Endothelial cell of coronary artery (primary cell): ENCODE measurements around the gene FOLR1. TPM values are rescaled to one million over a fixed set of nuclear protein-coding genes. Genes with fewer than 3 reads are reported as not detected.

Experiments used
- total RNA-seq: library from RNA; depleted of rRNA; stranded (reverse); fragments of >200 nt; gene quantifications from 2 replicates; pipeline ENCODE4 v1.2.3, GENCODE V29; 2014

Gene FOLR1
- total RNA-seq, result not detected in 2 replicates

GRCh38 chr11:72191961-72192381 lies at the start of gene FOLR1:
Gene FOLR1, plus strand, starts transcription at chr11:72192140. Its CDS starts 34 bp downstream, at chr11:72192174.

GRCh38 chr11:72216638-72217037 lies 24.7 kb downstream of the FOLR1 start, which contains the start of gene FOLR2:
Gene FOLR2, plus strand, starts transcription at chr11:72216794. Its CDS starts 1,791 bp downstream, at chr11:72218585.

GRCh38 chr11:72224564-72225410 lies 32.8 kb downstream of the FOLR1 start, which contains the start of gene INPPL1:
Gene INPPL1, plus strand, starts transcription at chr11:72224767. Its CDS starts 218 bp downstream, at chr11:72224985.

GRCh38 chr11:72244060-72244360 lies 52.1 kb downstream of the FOLR1 start, which contains the start of gene PHOX2A:
Gene PHOX2A, minus strand, starts transcription at chr11:72244176. Its CDS starts 172 bp downstream, at chr11:72244004.

Other genes starting within 250 kb of the FOLR1 start
- 4.9 and 5.6 TPM in 2 replicates for gene IL18BP, start 193.2 kb upstream of the FOLR1 start, total RNA-seq
- 121 and 127 TPM in 2 replicates for gene NUMA1, start 111.6 kb upstream of the FOLR1 start, total RNA-seq
- 2.7 and 3.3 TPM in 2 replicates for gene LRRC51, start 111.3 kb upstream of the FOLR1 start, total RNA-seq
- 75.6 and 86.2 TPM in 2 replicates for gene LAMTOR1, start 88.8 kb upstream of the FOLR1 start, total RNA-seq
- not detected in 2 replicates for gene TOMT, start 86.2 kb upstream of the FOLR1 start, total RNA-seq
- gene ANAPC15, start 79.4 kb upstream of the FOLR1 start, total RNA-seq, result 17.9 and 43.2 TPM in 2 replicates
- not detected in 2 replicates for gene FOLR3, start 56.4 kb upstream of the FOLR1 start, total RNA-seq
- gene FOLR2, start 24.7 kb downstream of the FOLR1 start, total RNA-seq, result not detected in 2 replicates
- gene INPPL1, start 32.6 kb downstream of the FOLR1 start, total RNA-seq, result 46.6 and 78.5 TPM in 2 replicates
- not detected in 2 replicates for gene PHOX2A, start 52.0 kb downstream of the FOLR1 start, total RNA-seq
- gene CLPB, start 242.4 kb downstream of the FOLR1 start, total RNA-seq, result 42.7 and 55.7 TPM in 2 replicates